Stimulated activated CD4-positive, alpha-beta T cell treated with anti-CD3 and anti-CD28 coated beads, Interleukin-4, amount 100 ng/mL, for 48 hours (primary cell): Measurements from ENCODE around the gene COPE.

Experiments used
- DNase-seq, 2 donors: peaks; one replicate each; pipeline ENCODE4 v3.0.0-alpha.2; 2020; ENCODE audit warnings: low read depth in 2 of 2

COPE gene

DNA sequence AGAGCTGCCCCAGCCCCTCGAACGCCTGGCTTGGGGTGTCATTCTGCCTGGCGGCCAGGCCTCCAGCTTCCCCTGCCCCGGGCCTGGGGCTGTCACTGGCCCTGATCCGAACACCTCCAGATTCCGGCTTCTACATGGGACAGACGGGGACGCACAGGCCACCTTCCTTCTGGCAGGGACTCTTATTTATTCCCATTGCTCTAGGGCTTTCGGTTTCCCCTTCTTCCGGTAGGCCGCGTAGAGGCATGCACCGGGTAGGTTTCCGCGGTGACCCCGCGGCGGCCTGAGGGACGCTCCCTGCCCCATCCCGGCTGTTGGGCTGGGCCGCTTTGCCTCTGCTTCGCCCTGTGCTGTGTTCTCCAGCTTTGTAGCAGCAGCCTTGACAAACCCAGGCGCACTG is 51.4 kb downstream of the COPE start:
- DNase-seq, result no peak

DNA sequence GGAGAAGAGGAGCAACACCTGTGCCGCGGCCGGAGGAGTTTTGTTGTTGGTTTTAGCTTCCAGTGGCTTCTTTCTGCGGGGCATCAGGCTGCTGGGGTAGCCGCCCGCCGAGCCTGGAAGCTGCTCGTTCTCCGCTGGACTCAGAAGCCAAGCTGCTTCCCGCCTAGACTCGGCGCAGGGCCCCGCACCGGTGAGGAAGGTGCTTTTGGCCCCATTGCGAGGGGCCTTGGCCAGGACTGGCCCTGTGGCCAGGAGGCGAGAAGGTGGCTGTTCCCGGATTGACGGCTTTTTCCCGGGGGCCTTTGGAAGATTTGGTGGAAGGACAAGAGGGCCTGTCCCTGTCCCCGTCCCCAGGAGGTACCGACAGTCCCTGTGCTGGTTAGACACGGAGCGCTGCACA is 52.0 kb downstream of the COPE start:
- no peak for DNase-seq

DNA sequence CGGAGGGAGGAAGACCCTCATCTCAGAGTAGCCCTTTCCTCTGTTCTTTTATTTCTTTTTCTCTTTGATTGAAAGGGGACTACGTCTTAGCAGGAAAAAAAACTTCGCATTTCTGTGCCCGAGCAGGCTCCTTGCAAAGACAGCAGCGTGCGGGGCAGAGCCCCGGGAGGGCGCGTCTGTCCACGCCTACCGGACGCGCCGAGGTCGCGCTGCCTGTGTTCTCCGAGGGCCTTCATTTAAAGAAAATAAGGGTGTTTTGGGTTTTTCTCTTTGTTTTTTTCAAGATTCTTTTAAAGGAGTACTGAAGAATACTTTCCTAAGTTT is 52.4 kb downstream of the COPE start:
- no peak for DNase-seq

DNA sequence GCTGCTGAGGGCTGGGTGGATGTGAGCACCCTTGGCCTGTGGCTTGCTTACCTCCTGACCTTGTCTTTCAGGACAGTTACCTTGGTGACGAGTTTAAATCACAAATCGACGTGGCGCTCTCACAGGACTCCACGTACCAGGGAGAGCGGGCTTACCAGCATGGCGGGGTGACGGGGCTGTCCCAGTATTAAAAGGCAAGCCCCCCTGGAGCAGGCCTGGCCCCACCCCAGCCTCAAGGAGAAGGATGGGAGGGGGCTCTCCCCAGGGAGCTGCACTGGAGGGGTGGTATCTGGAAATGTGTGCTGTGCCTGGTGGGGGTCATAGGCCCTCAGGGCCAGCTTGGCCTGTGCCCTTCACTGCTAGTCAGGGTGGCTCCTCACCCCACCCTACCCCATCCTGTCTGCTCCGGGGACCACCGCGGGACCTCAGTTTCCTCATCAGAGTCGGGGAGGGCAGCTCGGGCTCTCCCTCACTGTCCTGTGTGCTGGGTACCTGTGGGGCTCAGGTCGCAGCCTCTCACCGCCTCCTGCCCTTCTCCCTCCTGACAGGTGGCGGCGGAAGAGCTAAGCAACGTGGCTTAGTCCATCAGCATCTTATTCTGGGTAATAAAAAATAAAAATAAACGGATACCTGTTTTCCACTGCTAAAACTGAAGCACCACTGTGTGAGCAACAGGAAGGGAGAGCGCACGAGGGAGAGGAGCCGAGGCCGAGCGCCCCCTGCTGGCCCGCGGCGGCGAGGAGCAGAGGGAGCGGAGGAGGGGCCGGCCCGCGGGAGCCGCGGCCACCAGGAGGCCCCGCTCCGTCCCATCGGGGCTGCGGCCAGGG is 53.0 kb downstream of the COPE start:
- peak; percentile 50 to 67 for DNase-seq

DNA sequence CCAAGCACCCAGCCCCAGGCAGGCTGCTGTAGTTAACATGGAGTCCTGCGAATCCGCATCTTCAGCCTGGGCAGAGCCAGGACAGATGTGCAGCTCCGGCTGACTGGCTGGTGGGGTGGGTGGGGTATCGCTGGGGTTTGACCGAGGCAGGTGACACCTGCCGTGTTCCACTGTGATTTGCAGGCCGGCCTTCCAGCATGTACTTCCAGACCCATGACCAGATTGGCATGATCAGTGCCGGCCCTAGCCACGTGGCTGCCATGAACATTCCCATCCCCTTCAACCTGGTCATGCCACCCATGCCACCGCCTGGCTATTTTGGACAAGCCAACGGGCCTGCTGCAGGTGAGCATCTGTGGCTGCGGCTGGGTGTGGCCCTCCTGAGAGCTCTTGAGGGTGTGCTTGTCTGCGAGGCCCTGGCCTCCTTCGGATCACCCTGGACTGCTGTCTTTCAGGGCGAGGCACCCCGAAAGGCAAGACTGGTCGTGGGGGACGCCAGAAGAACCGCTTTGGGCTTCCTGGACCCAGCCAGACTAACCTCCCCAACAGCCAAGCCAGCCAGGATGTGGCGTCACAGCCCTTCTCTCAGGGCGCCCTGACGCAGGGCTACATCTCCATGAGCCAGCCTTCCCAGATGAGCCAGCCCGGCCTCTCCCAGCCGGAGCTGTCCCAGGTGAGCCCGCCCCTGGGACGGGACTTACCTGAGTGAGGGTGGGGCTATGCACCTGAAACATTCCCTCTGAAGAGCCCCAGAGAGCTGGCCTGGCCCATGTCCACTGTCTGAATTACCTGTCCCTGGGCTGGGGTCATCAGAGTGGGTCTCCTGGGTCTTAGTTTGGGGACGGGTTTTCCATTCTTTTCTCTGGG is 53.8 kb downstream of the COPE start:
- no peak for DNase-seq

DNA sequence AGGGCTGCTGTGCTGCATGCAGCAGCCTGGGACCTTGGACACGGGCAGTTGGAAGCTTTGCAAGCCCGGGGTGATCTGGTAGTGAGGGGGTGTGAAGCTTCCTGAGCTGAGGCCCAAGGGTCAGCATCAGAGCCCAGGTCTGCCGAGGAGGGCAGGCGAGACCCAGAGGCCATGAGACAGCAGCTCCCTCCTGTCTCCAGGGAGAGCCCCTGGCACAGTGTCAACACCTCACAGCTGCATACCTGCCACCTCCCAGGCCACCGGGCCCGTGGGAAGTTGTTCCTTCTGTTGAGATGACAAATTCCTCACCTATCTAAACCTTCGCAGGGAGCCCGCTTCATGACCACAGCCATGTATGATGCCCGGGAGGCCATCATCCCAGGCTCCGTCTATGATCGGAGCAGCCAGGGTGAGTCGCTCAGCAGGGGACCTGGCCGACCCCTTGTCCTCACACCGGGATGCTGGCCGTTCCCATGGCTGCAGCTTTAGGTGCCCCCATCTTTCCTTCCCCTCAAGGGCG is 55.3 kb downstream of the COPE start:
- DNase-seq, result no peak

DNA sequence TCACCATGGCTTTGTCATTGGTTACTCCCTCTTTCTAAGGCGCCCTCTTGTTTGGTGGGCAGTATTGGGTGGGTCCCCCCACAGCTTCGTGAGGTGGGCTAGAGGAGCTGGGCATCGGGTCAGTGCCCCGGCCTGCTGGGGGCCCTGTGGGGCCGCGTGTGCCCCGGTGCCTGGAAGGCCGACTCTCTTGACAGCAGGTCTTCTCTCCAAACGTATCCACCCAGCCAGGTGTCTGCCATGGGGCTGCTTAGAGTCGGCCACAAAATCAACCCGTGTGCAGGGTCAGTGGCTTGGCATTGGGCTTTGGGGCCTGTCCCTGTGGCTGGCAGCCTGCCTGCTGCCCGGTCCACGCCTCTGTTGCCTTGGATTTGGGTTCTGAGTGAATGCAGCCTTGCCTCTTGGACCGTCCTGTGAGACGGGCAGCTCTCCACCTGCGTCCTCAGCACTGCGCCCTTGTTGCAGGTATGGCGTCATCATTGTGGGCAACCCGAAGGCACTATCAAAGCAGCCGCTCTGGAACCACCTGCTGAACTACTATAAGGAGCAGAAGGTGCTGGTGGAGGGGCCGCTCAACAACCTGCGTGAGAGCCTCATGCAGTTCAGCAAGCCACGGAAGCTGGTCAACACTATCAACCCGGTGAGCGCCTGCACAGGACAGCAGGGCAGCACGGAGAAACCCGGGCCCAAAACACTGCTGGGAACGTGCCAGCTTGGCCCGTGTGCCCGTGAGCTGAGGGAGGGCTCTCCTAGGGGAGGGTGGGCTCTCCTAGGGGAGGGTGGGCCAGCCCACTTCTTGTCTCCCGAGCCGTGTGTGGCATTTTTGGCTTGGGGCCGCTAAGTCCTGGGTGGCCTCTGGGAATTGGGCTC is 56.0 kb downstream of the COPE start:
- no peak for DNase-seq

DNA sequence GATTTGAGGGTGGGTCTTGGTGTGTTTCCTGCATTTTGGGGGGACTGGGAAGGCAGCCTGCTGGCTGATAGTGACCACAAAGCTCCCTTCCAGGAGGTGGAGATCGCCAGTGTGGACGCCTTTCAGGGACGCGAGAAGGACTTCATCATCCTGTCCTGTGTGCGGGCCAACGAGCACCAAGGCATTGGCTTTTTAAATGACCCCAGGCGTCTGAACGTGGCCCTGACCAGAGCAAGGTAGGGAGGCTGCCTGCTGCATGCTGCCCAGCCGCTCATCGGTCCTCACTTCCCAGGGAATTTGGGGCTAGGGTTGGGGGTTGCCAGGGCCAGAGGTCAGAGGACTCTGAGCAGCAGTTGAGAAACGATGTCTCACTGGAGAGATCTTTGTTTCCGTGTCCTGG is 57.3 kb downstream of the COPE start:
- DNase-seq, result no peak

DNA sequence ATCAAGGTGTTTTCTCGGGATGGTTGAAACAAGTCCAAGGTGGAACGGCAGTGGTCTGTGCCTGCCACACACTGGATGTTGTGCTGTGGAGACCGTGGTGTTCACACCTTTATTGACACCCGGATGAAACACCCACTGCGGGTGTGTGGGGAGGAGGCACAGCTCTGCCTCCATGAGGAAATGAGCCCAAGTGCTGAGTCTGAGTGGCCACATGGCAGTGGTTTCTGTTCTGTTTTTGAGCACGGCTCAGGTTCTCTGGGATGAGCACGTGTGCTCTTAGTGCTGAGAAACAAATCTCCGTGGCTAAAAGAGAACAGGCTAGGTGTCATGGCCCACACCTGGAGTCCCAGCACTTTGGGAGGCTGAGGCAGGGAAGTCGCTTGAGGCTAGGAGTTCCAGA is 58.0 kb downstream of the COPE start:
- DNase-seq, result no peak

DNA sequence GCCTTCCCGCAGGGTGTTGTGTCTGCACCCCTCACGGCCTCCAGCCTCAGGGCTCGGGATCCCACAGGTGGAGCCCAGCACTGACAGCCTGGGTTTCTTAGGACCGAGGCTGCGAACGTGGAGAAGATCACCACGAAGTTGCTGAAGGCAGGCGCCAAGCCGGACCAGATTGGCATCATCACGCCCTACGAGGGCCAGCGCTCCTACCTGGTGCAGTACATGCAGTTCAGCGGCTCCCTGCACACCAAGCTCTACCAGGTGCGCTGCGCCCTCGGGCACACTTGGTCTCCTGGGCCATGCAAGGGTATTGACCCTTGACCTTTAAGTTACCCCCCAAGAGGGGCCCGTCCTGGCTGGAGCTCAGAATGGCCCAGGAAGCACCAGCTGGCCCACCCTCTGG is 58.5 kb downstream of the COPE start:
- DNase-seq, result no peak

DNA sequence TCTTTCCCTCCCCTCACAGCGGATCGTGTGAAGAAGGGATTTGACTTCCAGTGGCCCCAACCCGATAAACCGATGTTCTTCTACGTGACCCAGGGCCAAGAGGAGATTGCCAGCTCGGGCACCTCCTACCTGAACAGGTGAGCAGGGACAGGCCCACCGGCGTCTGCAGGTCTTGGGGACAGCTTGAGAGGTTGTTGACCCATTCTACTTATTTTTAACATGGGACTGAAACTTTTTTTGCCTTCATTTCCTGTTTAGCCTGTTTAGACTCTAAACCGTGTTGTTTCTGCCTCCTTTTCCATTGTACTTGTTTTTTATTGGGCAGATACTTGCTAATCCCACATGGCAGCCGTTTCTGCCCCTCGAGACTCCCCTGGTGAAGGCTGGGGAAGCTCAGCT is 58.9 kb downstream of the COPE start:
- DNase-seq, result no peak

DNA sequence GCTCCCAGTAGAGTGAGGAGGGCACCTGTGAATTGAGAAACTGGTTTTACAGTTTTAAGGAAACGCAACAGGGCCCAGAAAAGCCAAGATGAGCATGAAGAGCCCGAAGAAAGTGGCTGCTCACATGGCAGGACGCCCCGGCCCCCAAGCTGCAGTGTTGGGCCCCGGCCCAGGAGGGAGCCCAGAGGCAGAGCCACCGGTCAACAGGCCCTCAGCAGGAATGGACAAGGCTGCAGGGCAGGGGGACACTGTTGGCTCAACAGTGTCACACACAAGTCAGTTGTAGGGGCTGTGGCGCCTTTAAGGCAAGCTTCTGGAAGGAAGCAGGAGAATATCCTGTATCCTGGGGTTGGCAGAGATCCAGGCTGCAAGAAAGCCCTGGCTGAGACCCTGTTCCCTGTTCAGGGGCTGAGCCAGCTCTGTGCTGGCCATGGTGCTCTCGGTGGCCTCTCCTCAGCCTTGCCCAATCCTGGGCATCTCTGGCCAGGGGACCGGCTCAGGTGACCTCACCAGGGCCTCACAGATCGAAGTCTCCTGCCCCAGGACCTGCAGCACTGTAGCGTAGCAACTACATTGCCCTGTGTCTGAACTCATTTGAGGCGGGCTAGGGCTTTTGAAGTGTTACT is 59.4 kb downstream of the COPE start:
- no peak for DNase-seq

DNA sequence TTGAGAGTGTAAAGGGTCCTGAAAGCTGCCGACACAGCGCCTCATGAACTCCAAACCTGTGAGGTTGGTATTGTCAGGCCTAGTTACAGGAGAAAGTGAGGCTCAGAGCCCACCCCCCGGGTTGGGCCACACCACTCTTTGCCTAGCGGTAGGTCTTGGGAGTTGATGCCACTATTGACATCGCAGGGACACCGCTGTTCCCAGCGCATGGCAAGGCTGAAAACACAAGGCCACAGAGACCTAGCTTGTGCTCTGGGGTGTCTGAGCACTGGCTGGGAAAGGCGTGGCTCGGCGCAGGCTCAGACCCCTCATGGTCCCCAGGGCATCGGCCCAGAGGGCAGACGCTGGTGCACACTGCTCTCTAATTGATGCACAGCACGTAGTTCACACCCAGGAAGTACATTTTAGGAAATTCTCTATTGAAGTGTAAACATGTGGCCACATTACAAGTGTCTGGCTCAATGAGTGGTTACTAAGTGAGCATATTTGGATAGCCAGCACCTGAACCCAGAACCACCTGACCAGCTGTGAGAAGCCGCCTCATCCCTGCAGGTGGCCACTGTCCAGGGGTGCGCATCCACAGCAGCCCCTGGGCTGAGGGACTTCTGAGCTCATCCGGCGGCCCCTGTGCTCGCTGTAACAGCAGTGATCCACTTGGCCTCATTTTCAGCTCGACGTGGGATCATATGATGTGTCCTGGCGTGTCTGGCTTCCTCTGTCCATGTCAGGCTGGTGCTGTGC is 60.1 kb downstream of the COPE start:
- no peak for DNase-seq

DNA sequence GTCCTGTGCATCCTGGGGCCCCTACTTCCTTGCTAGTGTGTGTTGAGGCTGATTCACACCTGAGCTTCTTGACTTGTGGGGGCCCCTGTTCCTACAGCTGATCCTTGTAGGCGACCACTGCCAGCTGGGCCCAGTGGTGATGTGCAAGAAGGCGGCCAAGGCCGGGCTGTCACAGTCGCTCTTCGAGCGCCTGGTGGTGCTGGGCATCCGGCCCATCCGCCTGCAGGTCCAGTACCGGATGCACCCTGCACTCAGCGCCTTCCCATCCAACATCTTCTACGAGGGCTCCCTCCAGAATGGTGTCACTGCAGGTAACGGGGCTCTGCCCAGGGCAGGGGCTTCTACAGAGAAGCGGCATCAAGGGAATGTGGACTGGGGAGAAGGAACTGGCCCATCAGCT is 62.0 kb downstream of the COPE start:
- no peak for DNase-seq

DNA sequence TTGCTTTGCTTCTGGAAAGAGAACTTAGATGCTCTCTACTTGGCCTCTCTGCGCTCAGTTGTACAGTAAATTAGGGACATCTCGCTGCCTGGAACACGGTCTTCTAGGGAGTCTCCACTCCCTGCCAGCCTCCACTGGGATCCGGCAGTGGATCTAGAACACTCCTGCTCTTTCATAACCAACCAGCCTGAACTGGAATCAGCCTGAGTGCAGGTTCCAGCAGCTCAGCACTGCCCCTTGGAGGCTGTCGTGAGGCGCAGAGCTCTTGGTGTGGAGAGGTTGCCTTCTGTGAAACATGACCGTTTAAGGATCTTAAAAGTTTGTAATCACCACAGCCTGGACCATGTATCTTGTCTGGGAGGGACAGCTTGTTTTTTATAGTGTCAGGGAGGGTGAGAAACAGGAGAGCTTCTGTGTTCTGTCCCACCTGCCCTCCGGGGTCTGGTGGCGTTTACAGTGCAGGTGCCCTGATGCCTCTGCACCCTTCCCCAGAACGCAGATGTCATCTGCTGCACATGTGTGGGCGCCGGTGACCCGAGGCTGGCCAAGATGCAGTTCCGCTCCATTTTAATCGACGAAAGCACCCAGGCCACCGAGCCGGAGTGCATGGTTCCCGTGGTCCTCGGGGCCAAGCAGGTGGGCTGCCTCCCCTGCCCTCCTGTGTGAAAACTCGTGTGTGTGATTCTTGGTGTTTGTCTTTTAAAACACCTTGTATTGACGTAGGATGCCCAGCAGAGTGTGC is 62.6 kb downstream of the COPE start:
- no peak for DNase-seq

DNA sequence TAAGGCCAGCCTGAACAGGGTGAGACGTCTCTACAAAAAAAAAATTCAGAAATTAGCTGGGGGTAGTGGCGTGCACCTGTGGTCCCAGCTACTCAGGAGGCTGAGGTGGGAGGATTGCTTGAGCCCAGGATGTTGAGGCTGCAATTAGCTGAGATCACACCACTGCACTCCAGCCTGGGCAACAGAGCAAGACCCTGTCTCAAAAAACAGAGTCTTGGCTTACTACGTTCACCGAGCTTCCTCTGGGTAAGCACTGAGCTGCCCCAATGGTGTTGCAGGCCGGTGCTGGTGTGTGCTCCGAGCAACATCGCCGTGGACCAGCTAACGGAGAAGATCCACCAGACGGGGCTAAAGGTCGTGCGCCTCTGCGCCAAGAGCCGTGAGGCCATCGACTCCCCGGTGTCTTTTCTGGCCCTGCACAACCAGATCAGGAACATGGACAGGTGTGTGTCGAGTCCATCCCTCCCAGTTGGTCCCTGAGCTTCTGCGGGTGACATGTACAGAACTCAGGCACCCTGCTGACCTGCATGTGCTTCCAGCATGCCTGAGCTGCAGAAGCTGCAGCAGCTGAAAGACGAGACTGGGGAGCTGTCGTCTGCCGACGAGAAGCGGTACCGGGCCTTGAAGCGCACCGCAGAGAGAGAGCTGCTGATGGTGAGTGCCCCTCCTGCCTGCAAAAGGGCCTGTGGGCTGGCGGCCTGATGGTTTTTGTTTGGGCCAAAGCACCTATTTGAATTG is 63.4 kb downstream of the COPE start:
- no peak for DNase-seq

DNA sequence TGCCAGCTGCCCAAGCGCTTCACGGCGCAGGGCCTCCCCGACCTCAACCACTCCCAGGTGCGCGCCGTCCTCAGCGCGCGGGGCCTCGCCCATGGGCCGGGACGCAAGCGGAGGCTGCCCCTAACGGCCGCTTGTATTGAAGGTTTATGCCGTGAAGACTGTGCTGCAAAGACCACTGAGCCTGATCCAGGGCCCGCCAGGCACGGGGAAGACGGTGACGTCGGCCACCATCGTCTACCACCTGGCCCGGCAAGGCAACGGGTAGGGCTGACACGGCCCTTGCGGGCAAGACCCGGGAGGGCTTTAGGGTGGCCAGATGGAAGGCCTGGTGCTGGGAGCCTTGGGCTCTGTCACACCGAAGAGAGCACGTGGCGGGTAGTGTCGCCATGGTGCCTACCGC is 64.2 kb downstream of the COPE start:
- no peak for DNase-seq

DNA sequence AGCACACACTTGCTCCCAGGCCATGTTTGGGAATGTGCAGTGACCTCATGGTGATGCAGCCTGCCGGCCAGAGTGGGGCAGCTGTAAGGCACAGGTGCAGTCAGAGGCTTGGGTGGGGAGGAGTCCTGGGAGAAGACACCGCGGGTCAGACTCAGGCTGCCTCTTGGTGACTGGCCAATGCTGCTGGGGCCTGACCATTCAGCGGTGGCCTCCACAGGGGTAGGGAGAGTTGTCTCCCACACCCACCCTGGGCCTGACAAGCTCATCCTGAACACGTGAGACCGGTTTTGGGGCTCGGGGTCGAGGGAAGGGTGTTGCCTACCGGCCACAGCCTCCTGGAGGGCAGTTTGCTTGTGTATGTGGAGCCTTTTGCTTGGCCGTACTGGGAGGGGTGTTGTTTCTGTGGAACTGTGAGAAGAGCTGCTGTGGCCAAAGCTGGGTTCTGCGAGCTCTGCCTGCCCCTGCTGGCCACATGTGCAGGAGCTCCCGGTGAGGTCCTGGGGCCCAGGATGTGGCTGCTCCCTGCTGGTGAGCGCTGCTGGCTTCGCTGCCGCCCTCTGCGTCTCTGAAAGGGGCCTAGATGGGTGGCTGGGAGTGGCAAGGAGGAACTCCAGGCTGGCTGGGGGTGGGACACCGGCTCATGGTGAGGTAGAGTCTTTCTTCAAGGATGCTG is 65.3 kb downstream of the COPE start:
- DNase-seq, result no peak

DNA sequence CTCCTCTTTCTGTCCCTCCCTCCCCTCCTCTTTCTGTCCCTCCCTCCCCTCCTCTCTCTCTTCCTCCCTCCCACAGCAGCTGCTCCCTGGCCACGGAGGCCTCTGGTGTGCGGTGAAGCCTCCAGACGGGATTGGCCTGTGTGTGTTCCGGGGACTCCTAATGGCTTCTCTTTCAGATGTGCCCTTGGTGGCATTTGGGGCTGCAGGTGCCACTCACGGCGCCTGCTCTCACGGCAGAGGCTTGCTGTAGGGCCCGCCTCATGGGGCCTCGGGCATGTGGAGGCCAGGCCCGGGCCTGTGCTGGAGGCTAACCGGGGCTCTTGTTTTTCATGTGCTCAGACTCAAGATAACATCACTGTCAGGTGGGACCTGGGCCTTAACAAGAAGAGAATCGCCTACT is 66.5 kb downstream of the COPE start:
- no peak for DNase-seq
